AG04449 (cell line): ENCODE data around the gene GNRH2.

Source experiments
- CTCF ChIA-PET: fragments of 350-600 bp; formaldehyde crosslinking; extraction: SDS; loops from one replicate; lab custom pipeline; 2021; ENCODE audit warnings: antibody characterized with exemption; lab: Yijun Ruan, JAX
- POLR2A ChIA-PET: fragments of 400-600, 350-600 bp; formaldehyde crosslinking; extraction: SDS; loops from one replicate; lab custom pipeline; 2020; ENCODE audit warnings: antibody characterized with exemption, inconsistent platforms; lab: Yijun Ruan, JAX
- DNase-seq: peaks from one replicate; pipeline ENCODE4 v3.0.0-alpha.2; 2010; ENCODE audit warnings: low read depth, low spot score
- H3K4me3 ChIP-seq: 2 replicates; pipeline ENCODE4 v1.5.1; 2011; ENCODE audit warnings: low read depth, mild to moderate bottlenecking, control low read depth, low read length
- TF ChIP-seq, protein P1 (sequence below): IDR thresholded peaks from one replicate; pipeline ENCODE4 v1.5.1; 2011; ENCODE audit warnings: mild to moderate bottlenecking, moderate library complexity, low read length, control low read depth, inconsistent platforms; ENCODE audit not compliant: insufficient read depth; ENCODE audit errors: missing control alignments

GNRH2 gene

DNA sequence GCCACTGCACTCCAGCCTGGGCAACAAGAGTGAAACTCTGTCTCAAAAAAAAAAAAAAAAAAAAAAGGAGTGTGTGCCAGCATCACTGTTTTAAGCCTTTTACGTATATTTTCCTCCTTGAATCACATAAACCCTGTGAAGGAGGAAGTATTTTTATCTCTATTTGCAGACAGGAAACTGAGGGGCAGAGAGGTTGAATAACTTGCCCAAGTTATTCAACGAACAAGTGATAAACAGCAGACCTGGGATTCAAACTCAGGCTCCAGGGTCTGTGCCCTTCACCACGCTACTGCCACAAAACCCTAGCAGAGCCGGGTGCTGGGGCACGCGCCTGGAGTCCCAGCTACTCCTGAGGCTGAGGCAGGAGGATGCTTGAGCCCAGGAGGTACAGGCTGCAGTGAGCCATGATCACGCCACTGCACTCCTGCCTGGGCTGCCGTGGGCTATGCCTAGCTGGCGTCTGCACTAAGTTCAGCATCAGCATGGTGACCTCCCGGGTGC lies 50.5 kb downstream of the GNRH2 start:
- DNase-seq, result no peak
- H3K4me3 ChIP-seq, result no peak overlapping the region
- ChIA-PET POLR2A (no interaction called here), CTCF (interaction anchor here (1.2 to 1.3 kb wide), 2 partner anchors 8 to 20 kb away, joined by 4 to 5 read pairs; no protein-coding TSS in a partner anchor)
- TF ChIP-seq, protein P1, sequence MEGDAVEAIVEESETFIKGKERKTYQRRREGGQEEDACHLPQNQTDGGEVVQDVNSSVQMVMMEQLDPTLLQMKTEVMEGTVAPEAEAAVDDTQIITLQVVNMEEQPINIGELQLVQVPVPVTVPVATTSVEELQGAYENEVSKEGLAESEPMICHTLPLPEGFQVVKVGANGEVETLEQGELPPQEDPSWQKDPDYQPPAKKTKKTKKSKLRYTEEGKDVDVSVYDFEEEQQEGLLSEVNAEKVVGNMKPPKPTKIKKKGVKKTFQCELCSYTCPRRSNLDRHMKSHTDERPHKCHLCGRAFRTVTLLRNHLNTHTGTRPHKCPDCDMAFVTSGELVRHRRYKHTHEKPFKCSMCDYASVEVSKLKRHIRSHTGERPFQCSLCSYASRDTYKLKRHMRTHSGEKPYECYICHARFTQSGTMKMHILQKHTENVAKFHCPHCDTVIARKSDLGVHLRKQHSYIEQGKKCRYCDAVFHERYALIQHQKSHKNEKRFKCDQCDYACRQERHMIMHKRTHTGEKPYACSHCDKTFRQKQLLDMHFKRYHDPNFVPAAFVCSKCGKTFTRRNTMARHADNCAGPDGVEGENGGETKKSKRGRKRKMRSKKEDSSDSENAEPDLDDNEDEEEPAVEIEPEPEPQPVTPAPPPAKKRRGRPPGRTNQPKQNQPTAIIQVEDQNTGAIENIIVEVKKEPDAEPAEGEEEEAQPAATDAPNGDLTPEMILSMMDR, result no peak

DNA sequence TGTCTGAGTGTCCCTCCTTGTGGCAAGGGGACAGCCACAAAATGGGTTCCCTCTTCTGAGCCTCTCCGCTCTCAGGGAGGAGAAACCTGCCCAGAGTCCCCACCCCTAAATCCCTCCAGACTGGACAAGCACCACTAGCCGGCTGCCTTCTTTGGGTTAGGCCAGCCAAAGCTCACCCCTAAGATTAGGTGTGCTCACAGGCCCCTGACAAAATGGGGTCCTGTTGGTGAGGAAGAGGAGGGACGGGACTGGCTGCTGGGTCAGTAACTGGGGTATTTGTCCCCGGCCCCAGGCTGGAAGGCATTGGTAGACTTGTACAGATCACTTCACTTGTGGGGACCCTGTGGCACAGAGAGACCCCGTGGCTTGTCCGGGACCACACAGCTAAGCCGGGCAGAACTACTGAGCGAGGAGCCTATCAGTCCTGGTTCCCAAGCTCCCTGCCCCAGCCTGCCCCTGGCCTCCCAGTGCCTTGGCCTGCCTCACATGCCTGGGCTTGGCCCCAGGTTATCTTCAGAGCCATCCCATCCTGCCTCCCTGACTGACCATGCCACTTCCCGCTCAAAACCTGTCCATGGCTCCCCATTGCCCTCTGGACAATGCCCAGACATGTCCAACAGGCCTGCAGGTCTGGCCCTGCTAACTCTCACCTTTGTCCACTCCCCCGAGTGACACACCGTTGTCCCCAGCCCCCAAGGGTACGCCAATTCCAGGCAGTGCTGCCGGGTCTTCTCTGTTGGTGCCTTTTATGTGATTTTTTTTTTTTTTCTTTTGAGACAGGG lies 51.6 kb downstream of the GNRH2 start:
- no peak overlapping the region for H3K4me3 ChIP-seq
- TF ChIP-seq, protein P1, result no peak
- DNase-seq, result no peak
- CTCF ChIA-PET, result interaction anchor here (1.0 to 1.3 kb wide), 3 partner anchors 9 to 41 kb away, joined by 3 to 5 read pairs (median 4); no protein-coding TSS in a partner anchor
- POLR2A ChIA-PET, result no interaction called here
